ENCODE data around the gene RNF150.

Gene RNF150

DNA sequence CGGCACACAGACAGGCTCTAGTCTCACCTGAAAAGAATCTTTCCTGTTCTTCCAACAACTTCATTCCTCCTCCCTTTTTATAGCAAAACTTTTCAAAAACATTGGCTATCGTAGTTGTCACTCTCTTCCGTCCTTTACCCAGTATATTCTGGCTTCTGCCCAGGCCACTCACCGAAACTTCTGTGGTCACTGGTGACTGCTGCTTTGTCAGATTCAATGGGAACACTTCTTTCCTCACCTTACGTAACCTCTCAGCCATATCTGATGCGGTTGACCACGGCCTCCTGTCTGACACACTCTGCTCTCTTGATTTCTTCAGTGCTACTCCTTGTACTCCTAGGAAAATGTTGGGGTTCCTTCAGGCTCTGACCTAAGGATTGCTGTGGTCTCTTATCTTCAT, 9.2 kb upstream of the RNF150 start:
- TF ChIP-seq, protein P1, sequence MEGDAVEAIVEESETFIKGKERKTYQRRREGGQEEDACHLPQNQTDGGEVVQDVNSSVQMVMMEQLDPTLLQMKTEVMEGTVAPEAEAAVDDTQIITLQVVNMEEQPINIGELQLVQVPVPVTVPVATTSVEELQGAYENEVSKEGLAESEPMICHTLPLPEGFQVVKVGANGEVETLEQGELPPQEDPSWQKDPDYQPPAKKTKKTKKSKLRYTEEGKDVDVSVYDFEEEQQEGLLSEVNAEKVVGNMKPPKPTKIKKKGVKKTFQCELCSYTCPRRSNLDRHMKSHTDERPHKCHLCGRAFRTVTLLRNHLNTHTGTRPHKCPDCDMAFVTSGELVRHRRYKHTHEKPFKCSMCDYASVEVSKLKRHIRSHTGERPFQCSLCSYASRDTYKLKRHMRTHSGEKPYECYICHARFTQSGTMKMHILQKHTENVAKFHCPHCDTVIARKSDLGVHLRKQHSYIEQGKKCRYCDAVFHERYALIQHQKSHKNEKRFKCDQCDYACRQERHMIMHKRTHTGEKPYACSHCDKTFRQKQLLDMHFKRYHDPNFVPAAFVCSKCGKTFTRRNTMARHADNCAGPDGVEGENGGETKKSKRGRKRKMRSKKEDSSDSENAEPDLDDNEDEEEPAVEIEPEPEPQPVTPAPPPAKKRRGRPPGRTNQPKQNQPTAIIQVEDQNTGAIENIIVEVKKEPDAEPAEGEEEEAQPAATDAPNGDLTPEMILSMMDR (IDR thresholded peaks at IDR 0.05; ENCODE audit: low read depth, low read length), result no peak
- DNase-seq (ENCODE audit: extremely low read depth, low read depth), result no peak

DNA sequence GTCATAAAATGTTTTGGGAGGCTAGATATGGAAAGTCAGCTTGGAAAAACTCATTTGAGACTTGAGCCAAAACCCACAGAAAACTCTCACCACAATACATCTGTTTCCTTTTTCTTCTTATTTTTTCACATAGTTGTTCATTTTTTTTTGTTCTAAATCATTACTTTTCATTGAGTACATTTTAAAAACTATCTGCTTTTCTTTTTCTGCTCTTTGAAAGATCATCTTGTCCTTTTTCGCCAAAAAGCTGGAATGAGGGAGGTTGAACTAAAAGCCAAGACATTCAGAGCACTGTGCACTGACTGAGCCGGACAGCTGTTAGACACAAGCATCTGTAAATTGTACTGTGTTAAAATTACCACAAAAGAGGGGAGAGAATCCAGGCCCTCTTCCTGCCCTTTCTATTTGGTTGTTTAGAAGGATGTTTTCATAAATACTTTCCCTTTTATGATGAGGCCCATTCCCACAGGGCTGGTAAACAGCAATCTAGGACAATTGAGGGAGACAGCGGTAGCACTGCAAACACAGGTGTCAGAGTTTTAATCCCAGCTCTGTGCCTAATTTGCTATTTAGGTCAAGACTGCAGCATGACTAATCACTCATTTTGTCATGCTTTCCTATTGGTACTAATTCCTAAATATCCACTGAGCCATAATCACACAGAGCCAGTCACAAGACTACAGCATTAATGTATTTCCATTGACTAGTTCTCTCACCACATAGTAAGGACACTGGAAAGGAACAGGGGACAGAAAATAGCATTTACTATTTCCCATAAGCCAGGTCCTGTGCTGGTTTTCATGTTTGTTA, 7.3 kb upstream of the RNF150 start:
- DNase-seq (ENCODE audit: extremely low read depth, low read depth), result no peak
- TF ChIP-seq, protein P1 (IDR thresholded peaks at IDR 0.05; ENCODE audit: low read depth, low read length), result no peak

DNA sequence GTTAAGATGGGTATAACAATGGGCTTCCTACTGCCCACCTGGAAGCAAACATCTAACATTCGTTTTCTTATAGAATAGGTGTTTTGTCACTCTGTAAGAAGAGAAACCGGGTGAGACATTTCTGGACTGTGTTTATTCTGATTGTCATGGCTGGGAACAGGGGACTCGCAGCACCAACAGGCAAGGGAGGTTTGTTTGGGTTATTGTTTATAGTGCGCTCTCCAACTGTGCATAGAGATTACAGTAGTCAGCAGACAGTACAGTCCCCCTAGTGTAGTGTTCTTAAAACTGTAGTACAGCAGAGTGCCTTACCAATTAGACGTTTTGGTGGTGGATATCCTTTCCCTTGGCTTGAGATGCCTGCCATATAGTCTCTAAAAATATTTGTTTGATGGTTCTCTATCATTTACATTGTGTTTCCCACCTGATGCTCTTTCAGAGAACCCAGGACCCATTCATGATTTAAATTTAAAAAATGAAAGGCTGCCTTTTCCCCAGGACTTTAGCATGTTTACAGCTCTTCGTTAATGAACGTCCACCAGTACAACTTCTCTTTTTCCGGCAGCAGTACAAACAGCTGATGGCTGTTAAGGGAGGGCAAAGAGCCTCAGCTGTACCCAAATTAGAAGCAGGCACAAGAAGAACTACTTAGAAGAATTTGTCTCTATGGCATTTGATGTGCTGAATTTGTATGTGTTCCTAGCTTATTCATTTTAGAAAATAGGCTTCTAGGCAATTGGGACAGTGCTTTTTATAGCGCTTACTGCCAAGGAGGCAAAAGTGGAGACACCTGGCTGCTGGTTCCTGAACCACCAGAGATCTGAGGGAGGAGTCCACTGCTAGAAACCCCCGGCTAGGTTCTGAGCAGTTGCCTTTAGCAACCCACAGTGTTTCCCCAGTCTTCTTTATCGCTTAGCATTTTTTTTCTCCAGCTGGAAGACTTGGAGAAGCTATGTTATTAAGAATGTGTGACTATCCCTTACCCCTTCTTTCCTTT, 1.0 kb upstream of the RNF150 start:
- no peak for DNase-seq (ENCODE audit: extremely low read depth, low read depth)
- TF ChIP-seq, protein P1 (IDR thresholded peaks at IDR 0.05; ENCODE audit: low read depth, low read length), result peak; percentile 23

DNA sequence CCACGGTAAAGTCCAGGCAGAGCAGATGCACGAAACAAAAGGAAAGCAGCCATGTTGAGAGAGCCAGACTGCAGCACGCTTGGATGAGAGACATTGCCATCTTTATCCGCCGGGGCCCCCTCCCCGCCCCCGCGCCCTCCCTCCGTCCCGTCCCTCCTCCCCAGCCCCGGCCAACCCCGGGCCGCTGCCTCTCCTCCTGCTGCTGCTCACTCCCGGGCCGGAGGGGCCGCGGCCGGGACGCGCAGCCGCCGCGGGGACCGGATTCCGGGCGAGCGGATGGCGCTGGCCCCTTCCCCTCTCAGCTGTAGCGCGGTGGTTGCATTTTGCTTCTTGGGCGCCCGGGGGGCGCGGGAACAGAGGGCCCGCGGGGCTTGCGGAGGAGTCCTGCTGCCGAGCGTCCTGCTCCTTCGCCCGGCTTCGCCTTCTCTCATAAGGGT, 542 bp downstream of the RNF150 start:
- no peak for DNase-seq (ENCODE audit: extremely low read depth, low read depth)
- TF ChIP-seq, protein P1 (IDR thresholded peaks at IDR 0.05; ENCODE audit: low read depth, low read length), result no peak

DNA sequence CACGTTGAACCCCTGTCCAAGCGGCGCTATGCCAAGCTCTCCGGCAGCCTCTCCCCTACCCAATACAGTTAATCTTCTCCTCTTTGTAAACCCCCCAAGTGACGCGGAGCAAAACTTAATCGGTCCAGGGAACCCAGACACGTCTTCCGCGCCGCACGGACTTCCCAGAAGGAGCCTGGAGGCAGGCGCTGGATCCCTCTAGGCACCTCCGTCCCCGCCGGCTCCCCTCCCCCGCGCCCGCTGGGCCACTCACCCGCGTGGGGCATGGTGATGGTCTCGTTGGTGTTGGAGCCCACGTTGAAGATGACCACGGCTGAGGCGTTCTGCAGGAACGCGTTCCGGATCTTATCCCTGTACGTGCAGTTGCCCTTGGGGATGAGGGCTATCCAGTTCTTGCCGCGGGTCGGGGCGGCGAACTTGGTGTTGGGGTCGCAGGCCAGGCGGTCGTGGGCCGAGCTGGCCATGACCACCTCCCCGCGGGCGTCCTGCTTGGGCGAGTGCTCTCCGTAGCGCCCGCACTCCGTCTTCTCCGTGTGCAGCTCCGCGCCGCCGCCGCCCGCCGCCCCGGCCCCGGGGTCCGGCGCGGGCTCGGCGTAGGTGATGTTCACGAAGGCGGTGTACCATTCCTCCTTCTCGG, 1.1 kb downstream of the RNF150 start:
- no peak for DNase-seq (ENCODE audit: extremely low read depth, low read depth)
- TF ChIP-seq, protein P1 (IDR thresholded peaks at IDR 0.05; ENCODE audit: low read depth, low read length), result no peak

DNA sequence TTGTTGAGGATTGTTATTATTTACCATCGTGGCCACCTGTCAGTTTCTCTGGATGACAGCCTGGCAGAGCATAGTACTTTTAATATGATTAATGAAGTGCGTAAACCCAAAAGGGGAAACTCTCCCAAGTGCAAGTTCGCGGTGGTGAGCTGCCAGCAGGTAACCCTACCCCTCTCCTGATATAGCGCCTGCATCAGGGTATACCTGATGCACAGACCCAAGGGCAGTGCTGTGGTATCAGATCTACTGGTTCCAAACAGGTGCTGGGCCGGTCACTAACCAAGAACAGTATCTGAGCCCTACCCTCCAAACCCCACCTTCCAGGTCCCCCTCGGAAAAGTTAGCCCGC, 1.6 kb downstream of the RNF150 start:
- DNase-seq (ENCODE audit: extremely low read depth, low read depth), result no peak

More for the DNA sequence above, 1.6 kb downstream of the RNF150 start:
- TF ChIP-seq, protein P1 (IDR thresholded peaks at IDR 0.05; ENCODE audit: low read depth, low read length), result no peak

Data from AG09319 (cell line).